Measurements from ENCODE around the gene KLHL21. TPM values are rescaled to one million over a fixed set of nuclear protein-coding genes. Genes with fewer than 3 reads are reported as not detected.
"Not testable (repeated sequence)": the region's sequence is repeated elsewhere in the genome, so short reads cannot be mapped to it uniquely, and the experiment has no call there.

Gene KLHL21
- total and polyA plus RNA-seq, 4 donors = 8.7 to 30.4 (median 16.6) TPM

- no peak for DNase-seq (ENCODE audit: low spot score)
- no peak overlapping the region for H3K9ac ChIP-seq (ENCODE audit: low read depth in 1 of 2, low read length in 2 of 2)
- no peaks in the 10 kb centered on the region for H3K9me3 ChIP-seq (ENCODE audit: control insufficient read depth in 4 of 4, low read length in 3 of 4)
- no peak overlapping the region for H3K27ac ChIP-seq (ENCODE audit: low read depth in 1 of 2, low read length in 2 of 2)
- TF ChIP-seq YY1 (IDR thresholded peaks at IDR 0.05) = no peak
- TF ChIP-seq REST (IDR thresholded peaks at IDR 0.05) = no peak
- TF ChIP-seq FOXA1 (IDR thresholded peaks at IDR 0.05) = no peak
- TF ChIP-seq TAF1 (conservative IDR thresholded peaks at IDR 0.05) = no peak
- TF ChIP-seq FOXA2 (IDR thresholded peaks at IDR 0.05) = no peak
- TF ChIP-seq MAX (IDR thresholded peaks at IDR 0.05) = no peak
- TF ChIP-seq ATF3 (IDR thresholded peaks at IDR 0.05) = no peak
- TF ChIP-seq ZBTB33 (IDR thresholded peaks at IDR 0.05) = no peak
- TF ChIP-seq CTCF (IDR thresholded peaks at IDR 0.05; ENCODE audit: low read depth, low read length, missing input control) = no peak
- no peak for TF ChIP-seq NR2F2 (IDR thresholded peaks at IDR 0.05)
- no peak for TF ChIP-seq RAD21 (IDR thresholded peaks at IDR 0.05)
- no peak overlapping the region for H3K4me3 ChIP-seq (ENCODE audit: low read depth in 1 of 3, low read length in 3 of 3)
- no peaks in the 10 kb centered on the region for H3K4me1 ChIP-seq (ENCODE audit: control insufficient read depth in 4 of 4, insufficient read depth in 4 of 4, low read length in 3 of 4)
- no peaks in the 10 kb centered on the region for H3K27me3 ChIP-seq (ENCODE audit: control insufficient read depth in 4 of 4, insufficient read depth in 4 of 4, low read length in 3 of 4)
- WGBS = 95% methylated on average over 7 of the region's 7 CpGs
- peaks cover 5 to 29% (median 8%) of the 10 kb centered on the region in 4 donors for H3K36me3 ChIP-seq (ENCODE audit: control insufficient read depth in 4 of 4, insufficient read depth in 3 of 4, low read depth in 1 of 4, low read length in 3 of 4)
These were observed 42.3 kb upstream of the KLHL21 start for GRCh38 chr1:6645018-6645417.

GRCh38 chr1:6640867-6641266 lies 38.2 kb upstream of the KLHL21 start:
- not testable (repeated sequence) for H3K9me3 ChIP-seq (ENCODE audit: control insufficient read depth in 4 of 4, low read length in 3 of 4); H3K27ac ChIP-seq (ENCODE audit: low read depth in 1 of 2, low read length in 2 of 2); H3K27me3 ChIP-seq (ENCODE audit: control insufficient read depth in 4 of 4, insufficient read depth in 4 of 4, low read length in 3 of 4); H3K9ac ChIP-seq (ENCODE audit: low read depth in 1 of 2, low read length in 2 of 2); H3K4me1 ChIP-seq (ENCODE audit: control insufficient read depth in 4 of 4, insufficient read depth in 4 of 4, low read length in 3 of 4); H3K4me3 ChIP-seq (ENCODE audit: low read depth in 1 of 3, low read length in 3 of 3); DNase-seq (ENCODE audit: low spot score)
- peaks cover 14 to 65% (median 28%) of the 10 kb centered on the region in 4 donors for H3K36me3 ChIP-seq (ENCODE audit: control insufficient read depth in 4 of 4, insufficient read depth in 3 of 4, low read depth in 1 of 4, low read length in 3 of 4)
- 94% methylated on average over 3 of the region's 3 CpGs for WGBS
